H1 (cell line): Measurements from ENCODE around the gene ANO6.

Experiments
- EZH2 ChIP-seq: fragments of 200-600 bp; sonication (generic); IDR thresholded peaks from 2 replicates; pipeline ENCODE4 v1.7.1; 2012; ENCODE audit warnings: low read depth, mild to moderate bottlenecking, moderate library complexity, low read length, inconsistent platforms; ENCODE audit not compliant: severe bottlenecking
- TAF1 ChIP-seq: IDR thresholded peaks from 2 replicates; pipeline ENCODE4 v1.6.1; 2011; ENCODE audit warnings: mild to moderate bottlenecking, low read depth, low read length
- TF ChIP-seq, protein P1 (sequence below), 3 experiments: IDR thresholded peaks; 1 replicate in 2 of 3; 2 replicates in 1 of 3; pipeline versions ENCODE4 v1.5.1 to v1.6.1; 2011; ENCODE audit warnings: low read length in 3 of 3, mild to moderate bottlenecking in 3 of 3, inconsistent platforms in 2 of 3, low read depth in 1 of 3, moderate library complexity in 1 of 3; ENCODE audit not compliant: insufficient read depth in 1 of 3; ENCODE audit errors: control extremely low read depth in 1 of 3

DNA sequence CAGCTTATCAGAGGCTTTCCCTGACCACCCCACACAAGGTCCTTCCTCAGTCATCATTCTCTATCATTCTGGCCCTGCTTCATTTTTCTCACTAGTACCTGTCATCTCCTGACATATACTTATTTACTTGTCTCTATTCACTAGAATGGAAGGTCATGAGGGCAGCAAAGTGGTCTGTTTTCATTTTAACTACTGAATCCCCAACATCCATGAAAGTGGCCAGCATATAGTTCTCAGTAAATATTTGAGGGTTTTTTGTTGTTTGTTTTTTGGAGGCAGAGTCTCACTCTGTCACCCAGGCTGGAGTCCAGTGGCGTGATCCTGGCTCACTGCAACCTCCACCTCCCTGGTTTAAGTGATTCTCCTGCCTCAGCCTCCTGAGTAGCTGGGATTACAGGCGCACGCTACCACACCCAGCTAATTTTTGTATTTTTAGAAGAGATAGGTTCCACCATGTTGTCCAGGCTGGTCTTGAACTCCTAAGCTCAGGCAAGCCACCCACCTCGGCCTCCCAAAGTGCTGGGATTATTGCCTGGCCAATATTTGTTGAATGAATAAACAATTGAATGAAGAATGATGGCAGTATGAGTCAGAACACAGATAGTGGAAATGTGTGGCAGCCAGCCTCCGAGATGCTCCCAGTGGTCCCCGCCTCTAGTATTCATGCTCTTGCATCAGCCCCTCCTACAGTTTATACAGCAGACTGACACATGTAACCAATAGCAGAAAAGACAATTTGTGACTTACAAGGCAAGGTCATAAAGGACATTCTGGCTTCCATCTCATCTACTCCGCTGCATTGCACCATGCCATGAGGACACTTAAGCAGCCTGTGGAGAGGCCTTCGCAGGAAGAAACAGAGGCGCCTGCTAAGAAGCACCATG lies 7.0 kb upstream of the ANO6 start:
- no peak for TF ChIP-seq EZH2
- TF ChIP-seq TAF1, result no peak
- TF ChIP-seq, protein P1, sequence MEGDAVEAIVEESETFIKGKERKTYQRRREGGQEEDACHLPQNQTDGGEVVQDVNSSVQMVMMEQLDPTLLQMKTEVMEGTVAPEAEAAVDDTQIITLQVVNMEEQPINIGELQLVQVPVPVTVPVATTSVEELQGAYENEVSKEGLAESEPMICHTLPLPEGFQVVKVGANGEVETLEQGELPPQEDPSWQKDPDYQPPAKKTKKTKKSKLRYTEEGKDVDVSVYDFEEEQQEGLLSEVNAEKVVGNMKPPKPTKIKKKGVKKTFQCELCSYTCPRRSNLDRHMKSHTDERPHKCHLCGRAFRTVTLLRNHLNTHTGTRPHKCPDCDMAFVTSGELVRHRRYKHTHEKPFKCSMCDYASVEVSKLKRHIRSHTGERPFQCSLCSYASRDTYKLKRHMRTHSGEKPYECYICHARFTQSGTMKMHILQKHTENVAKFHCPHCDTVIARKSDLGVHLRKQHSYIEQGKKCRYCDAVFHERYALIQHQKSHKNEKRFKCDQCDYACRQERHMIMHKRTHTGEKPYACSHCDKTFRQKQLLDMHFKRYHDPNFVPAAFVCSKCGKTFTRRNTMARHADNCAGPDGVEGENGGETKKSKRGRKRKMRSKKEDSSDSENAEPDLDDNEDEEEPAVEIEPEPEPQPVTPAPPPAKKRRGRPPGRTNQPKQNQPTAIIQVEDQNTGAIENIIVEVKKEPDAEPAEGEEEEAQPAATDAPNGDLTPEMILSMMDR (IDR thresholded peaks at IDR 0.05; ENCODE audit: control extremely low read depth in 1 of 3, insufficient read depth in 1 of 3, low read depth in 1 of 3, low read length in 3 of 3), result no peak
